Hematopoietic multipotent progenitor cell treated with erythropoietin and hydrocortisone succinate and interleukin-3 and kit ligand, for 6 days (in vitro differentiated cells): ENCODE measurements around the gene NTM.

Source experiments
- DNase-seq: peaks from one replicate; pipeline ENCODE4 v3.0.0-alpha.2; 2015

The NTM gene

GRCh38 chr11:131840545-131840944 lies 470.1 kb downstream of the NTM start:
- DNase-seq: no peak

DNA sequence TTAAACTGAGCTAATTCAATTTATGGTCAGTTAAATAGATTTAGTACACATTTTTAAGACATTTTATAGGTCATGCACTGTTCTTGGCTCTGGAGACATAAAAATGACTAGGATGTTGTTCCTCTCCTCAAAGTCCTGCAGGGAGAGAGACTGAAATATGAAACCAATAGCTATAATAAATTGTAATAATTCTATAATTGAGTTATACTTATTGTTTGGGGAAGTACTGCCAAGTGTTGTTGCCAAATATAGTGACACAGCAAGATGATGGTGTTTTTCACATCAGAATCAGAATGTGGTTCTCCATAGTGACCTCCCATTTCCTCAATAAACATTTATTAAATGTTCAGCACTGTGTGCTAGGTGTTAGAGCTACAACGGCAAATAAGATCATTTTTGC lies 470.6 kb downstream of the NTM start:
- peak; percentile 48 for DNase-seq

DNA sequence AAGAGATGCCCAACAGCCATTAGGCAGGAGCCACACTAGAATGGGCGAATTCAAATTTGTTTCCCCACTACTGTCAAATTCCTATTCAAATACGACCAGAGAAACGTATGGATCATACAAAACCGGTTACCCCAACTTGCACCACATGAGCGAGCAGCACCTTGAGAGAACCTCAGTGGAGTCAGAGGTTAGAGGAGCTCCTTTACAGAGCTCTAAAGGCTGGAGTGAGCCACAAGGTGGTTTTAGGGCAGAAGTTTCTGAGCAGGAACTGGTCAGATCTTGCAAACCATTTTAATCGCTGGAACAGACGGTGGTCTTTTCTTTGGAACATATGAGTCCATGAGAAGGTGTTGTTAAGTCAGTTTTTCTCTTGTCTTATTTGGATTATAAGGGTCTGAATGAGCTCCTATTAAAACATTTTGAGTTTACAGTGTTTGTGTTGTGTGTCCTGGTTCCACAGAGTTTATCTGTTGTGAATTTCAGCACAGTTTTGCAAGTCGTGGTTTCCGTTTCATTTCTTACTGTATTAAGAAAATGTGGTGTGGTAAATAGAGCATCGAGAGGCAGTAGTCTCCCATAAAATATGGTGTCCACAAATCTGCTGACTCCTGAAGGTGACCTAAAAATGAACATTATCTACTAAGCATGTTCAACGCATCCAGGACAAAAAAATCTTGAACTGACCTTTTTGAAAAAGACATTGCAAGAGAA lies 471.7 kb downstream of the NTM start:
- peak; percentile 36 for DNase-seq

DNA sequence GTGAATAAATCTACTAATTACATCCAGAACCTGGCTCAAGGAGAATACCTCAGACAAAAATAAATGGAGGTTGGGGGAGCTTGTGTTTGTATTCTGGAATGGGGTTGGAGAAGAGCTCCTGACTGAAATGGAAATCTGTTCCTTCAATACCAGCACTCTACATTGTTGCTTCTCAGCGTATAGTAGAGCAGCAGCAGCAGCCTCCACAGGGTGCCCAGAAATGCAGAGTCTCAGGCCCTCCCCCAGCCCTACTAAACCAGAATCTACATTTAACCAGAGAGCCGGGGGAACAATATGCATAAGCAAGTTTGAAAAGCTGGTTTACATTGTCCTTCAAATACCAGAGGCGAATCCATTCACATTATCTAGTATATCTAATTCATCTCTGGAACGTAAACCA lies 474.8 kb downstream of the NTM start:
- no peak for DNase-seq

DNA sequence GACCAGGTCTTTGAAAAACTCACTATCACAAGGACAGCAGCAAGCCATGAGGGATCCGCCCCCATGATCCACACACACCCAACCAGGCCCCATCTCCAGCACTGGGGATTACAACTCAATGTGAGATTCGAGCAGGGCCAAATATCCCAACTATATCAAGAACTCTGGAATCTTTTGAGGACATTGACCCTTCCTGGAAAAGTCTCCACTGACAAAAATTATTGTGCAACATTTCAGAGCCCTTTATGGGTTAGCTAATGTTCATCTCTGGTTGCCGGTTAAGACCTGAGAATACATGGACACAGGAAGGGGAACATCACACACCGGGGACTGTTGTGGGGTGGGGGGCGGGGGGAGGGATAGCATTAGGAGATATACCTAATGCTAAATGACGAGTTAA lies 479.1 kb downstream of the NTM start:
- DNase-seq: no peak

- DNase-seq: no peak
Measured at GRCh38 chr11:131850507-131850906, 480.1 kb downstream of the NTM start.

DNA sequence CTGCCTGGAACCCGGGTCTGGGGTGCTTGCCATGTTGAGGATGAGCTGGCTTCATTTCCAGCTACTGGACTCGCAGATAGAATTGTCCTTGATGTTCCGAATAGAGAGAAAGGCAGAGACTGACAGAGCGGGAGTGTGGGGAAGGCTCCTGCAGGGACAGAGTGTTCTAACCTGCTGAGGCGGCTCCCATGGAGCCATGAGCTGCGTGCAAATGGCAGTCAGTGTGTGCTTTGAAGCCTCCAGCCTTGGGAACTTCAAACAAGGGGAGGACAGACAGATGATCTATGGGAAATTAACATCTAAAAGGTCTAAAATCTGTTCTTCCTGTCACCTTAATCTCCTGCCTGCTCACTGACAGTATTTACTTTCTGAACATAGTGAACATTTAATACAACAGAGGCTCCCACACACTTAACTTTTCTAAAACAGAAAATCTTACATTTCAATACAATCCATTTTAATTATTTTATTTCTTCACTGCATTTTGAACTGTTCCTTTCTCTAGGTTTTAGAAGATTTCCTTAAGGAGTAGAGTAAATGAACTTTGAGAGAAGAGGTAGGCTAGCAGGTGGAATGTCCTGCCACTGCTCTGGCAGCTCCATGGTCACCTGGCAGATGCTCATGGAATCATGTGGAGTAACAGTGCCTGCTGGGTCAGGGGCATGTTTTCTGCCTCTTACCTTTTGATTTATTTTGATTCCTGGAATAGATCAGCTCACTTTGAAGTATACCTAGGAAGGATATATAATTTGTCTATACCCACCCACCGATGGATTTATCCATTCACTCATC lies 481.7 kb downstream of the NTM start:
- DNase-seq: no peak

DNA sequence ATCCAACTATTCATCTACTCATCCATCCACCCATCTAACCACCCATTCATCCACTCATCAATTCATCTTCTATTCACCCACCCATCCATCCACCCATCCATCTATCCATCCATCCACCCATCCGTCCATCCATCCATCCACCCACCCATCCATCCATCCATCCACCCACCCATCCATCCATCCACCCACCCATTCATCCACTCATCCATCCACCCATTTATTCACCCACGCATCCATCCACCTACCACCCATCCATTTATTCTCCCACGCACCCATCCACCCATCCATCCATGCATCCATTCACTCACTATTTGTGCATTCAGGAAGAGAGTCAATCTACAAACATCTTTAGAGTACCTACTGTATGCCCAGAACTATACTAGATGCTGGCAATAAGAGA lies 482.3 kb downstream of the NTM start:
- DNase-seq: no peak

DNA sequence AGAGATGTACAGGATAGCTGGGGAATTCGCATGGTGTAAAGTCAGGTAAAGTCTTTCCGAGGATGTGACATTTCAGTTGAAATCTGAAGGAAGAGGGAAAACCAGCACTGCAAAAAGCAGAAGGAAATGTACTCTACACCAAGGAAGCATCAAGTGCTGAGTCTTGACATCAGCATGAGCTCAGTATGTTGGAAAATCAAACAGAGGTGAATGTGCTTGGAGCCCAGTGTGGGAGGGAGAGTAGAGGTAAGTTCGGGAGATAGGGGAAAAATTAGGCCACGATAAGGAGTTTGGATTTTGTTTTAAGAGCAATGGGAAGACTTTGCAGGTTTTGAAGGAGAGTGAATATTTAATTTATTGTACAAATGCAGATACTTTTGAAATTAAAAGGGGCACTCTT lies 484.0 kb downstream of the NTM start:
- no peak for DNase-seq

DNA sequence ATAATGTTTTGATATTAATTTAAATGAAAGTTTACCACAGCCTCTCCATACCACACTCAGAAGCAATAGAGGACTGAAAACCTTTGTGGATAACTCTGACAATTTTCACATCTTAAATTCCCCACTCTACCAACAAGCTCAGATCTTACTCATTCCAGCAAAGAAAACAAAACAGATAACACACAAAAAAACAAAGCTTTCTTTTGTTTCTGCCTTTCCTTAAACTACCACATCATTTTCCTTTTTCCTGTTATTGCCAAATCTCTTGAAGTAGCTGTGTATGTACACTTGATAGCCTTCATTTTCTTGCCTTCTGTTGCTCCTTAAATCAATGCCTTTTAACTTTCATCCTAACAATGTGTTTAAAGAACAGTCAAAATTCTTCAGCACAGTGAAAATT lies 484.9 kb downstream of the NTM start:
- DNase-seq: no peak

GRCh38 chr11:131857246-131857645 lies 486.8 kb downstream of the NTM start:
- no peak for DNase-seq

- DNase-seq: no peak
Measured at GRCh38 chr11:131858505-131858904, 488.1 kb downstream of the NTM start.

DNA sequence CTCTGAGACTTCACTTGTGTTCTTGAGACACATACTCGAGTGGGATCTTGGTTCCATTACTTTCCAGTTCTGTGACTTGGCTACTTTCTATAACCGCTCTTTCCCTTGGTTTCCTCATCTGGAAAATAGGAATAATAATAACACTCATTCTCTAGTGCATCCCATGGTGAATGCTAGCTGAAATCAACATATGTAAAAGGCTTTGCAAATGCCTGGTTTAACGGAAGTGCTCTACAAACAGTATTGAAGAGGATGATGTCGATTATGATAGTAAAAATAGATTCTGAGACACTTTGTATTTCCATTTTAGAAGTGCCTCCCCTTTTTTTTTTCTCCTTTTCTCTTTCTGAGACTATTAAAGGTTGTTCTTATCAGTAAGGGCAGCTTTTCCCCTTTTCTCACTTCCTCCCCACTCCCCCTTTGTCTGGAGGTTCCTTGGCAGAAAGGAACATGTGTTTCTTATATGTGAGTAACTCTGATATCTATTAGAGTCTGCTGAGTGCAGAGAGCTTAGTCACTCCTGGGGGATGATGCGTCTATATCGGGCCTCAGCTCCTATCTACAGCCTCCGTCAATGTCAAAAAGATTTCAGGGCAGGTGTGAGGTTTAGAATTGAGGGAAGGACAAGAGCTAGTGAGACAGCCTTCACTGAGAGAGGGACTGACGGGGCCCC lies 489.3 kb downstream of the NTM start:
- DNase-seq: peak; percentile 33

DNA sequence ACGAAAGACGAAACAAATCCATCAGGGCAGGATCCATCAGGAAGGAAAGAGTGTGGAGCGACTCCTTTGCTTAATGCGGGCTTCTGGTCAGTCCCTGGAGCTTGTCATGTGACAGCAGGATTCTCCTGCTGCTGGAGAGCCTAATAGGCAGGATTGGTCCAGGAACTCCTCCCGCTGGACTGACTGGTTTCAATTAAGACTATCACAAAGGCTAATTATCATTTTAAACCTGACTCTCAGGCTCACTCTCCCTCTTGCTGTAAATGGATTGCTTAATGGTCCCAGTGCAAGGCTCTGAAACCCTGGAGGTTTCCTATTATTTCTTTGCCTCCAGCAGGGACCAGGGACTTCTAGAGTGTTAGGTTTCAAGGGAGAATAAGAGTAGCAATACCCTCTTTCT lies 493.8 kb downstream of the NTM start:
- no peak for DNase-seq

- DNase-seq: no peak
Measured at GRCh38 chr11:131865860-131866259, 495.4 kb downstream of the NTM start.

- no peak for DNase-seq
Measured at GRCh38 chr11:131866535-131867400, 496.4 kb downstream of the NTM start.

DNA sequence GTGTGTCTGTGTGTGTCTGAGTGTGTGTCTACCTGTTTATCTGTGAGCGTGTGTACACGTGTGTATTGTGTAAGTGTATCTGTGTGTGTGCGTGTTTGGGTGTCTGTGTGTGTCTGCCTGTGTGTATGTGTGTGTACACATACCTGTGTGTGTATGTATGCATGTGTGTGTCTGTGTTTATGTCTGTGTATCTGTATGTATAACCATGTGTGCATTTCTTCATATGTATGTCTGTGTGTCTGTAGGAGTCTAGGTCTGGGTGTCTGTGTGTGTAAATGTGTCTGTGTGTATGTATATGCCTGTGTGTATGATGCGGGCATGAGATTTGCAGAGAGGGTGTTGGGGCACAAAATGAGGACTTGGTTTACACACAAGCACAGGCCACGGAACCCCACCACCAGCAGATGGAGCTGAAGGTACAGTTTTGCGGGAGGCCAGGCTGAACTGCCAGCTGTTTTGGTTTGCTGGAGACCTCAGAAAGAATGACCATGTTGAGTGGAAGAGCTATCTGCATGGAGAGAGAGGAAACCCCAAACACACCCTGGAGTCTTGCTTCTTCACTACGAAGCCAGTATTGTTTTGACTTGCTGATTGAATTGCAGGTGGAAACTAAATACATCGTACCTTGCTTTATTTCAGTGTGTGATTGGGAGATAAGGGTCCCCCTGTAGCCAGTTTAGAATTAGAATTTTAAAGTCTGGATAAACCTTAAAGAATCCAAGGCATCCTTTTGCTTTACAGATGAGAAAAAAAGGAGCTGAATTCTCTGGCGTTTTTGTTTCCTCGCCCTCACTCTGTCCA lies 497.2 kb downstream of the NTM start:
- peak; percentile 63 for DNase-seq

- no peak for DNase-seq
Measured at GRCh38 chr11:131868629-131869507, 498.5 kb downstream of the NTM start.

DNA sequence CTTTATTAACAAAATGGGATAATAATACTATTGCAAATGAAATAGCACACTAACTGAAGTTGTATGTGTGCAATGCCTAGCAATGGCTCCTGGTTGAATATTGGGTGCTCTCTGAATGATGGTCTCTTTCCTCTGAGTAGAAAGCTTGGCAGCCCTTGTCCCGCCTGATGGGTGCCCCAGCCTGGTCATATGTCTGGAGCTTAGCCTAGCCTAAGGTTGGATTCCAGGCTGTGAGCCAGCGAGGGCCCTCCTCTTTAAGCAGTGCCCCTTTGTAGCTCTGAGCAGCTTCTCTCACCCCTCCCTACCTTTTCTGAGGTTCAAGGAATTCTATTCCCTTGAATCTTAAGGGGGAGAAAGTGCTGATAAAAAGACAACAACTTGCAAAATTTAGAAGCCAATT lies 499.9 kb downstream of the NTM start:
- DNase-seq: no peak

DNA sequence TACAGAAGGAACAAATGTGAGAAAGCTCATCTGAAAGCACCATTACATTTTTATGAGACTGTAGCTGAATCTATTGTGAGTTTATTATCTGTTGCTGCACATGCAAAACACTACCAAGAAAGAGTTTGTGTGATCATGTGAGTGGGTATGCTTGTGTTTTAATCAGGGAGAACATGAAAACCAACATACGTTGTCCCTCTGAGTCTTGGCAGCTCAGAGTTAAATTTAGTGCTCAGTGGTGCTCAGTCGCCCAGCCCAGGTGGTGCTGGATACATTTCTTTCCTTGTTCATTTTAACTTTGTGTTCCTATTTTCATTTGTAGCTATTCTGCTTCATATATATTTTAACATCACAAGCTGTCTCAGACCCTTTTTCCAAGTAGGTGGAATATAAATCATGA lies 500.6 kb downstream of the NTM start:
- DNase-seq: no peak

DNA sequence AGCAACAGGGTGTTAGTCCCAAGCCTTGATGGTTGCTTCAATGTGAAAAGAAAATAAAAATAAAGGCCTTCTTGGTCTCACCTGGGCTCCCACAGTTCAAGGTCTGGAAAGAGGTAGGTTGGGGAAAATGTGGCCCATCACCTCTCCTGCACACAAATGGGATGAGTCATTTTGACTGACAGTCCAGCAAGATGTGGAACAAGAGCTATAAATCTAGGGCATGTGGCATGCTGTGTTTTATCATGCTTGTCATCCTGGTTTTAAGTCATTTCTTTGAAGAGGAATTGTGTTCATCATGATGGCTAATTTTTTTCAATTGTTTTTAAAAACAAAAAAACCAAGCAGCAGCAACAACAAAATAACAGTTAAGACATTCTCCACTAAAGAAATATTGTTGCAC lies 503.7 kb downstream of the NTM start:
- DNase-seq: no peak
